GM18951 (cell line): ENCODE measurements around the gene ADGRL3.
"Not testable (repeated sequence)": the region's sequence is repeated elsewhere in the genome, so short reads cannot be mapped to it uniquely, and the experiment has no call there.

Experiments
- POLR2A ChIP-seq: IDR thresholded peaks from 4 replicates; pipeline ENCODE4 v1.6.1; 2011; ENCODE audit warnings: mild to moderate bottlenecking; ENCODE audit not compliant: insufficient read length, insufficient read depth; ENCODE audit errors: extremely low read depth
- in situ Hi-C: fragments of 300-500 bp; cut with MboI; formaldehyde crosslinking; loops from one replicate; pipeline ENCODE4 v1.12.0; 2022; ENCODE audit warnings: low sequenced_read_pairs, mixed read lengths, inconsistent platforms; ENCODE audit not compliant: unreplicated experiment

Gene ADGRL3

DNA sequence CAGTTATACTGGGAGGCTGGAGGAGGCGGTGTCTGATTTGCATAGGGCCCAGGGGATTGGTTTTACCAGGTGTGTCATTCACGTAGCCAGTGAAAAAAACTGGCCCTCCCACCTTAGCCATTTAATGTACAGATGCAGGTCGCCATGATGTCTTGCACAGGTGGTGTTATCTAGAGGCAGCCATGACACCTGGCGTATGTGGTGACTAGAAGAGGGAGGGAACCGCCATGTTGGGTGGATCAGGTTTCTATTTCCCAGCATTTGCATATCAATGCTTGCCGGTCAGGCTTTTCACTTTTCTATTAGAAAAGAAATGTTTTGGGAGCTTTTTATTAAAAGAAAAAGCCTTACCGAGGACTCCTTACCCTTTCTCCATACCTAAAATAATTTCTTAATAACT lies 523.4 kb downstream of the ADGRL3 start:
- no peak for TF ChIP-seq POLR2A
- in situ Hi-C loops = no loop called here

DNA sequence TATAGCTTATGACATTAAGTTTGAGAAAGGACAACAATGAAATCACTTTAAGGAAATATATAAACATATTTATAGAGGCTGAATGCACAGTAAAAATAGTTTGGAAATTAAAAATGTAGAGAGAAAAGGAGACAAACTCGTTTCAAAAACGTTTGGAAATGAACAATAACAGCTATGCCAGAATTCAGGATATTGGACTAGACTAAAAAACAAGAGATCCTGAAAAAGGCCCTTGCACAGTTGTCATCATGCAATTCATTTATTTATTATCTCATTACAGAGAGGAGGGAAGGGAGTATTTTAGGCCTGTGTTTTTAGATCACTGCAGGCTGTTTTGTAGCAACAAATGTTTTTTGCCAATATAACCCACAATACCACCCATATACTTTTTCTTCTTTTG lies 527.2 kb downstream of the ADGRL3 start:
- in situ Hi-C loops = no loop called here
- TF ChIP-seq POLR2A = no peak

DNA sequence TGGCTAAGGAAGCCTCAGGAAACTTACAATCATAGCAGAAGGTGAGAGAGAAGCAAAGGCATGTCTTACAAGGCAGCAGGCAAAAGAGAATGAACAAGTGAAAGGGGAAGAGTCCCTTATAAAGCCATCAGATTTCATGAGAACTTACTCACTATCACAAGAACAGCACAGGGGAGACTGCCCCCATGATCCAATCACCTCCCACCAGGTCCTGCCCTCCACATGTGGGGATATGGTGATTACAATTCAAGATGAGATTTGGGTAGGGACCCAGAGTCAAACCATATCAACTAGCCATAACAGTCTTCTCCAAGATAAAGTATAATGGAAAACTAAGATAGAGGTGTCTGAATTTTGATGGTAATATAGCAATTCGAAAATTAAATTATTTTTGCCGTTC lies 534.3 kb downstream of the ADGRL3 start:
- in situ Hi-C loops = no loop called here
- no peak for TF ChIP-seq POLR2A

DNA sequence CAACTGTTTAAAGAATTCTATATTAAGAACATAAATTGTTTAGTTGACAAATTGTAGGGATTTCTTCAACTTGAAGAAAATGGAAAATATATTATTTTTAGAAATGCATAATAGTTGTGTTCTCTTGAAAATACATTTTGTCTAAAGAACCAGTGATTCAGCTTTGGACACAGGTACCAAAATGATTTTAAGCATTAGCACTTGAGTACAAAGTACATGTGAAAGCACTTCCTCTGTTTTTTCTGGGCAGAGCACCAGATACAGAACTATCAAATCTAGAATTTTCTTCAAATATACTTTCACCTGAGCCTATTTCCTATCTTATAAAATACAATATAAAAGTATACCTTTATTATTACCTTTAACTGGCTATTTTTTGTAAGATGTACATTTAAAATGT lies 539.8 kb downstream of the ADGRL3 start:
- TF ChIP-seq POLR2A = no peak
- in situ Hi-C loops = no loop called here

DNA sequence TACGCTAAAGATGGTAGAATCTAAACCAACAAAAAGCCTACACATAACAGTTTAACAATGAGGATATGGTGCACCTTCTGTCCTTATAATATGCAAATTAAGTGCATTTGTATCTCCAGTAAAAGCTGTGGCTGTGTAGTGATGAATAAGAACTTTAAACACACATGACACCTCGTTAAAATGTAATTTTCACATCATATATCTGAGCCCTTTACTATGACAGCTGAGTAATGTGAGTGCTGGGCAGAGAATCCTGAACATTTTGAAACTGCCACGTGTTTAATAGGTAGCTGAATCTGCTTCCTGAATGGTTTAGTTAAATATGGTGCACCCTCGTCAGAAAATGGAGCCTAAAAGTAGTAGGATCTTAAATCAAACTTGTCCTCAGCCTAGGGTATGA lies 540.8 kb downstream of the ADGRL3 start:
- in situ Hi-C loops = no loop called here
- TF ChIP-seq POLR2A = no peak

DNA sequence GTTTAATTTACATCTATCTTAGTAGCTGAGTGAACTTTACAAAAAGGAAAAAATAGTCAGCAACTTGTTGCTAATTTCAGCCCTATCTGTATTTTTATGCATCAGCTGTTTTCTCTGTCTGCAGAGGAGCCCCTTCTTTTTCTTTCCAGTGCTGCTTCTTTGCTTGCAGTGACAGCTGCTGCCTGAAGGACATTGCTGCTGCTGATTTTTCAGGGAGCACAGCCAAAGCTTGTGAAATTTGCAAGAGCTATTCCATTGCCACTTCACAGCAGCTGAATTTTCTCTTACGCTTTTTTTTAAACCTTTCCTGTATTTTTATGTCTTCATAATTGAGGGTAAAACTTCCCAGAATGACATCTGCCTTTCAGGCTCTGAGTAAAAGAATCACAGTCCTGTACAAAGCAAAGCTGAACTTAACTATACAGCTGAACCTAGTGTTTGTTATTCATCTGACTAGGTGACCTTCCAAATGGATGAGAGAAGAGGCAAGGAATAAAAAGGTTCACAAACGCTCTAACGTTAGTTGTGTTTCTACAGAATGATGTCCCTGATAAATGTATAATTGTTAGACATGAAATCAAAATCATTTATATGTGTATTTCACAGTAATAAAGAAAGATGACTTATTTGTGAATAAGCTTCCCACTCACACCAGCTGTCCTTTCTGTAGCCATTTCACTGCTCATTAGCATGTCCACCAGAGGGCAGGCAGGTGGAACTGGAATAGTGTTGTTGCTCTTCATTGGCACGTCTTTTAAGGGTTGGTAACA lies 541.4 kb downstream of the ADGRL3 start:
- in situ Hi-C loops = no loop called here
- TF ChIP-seq POLR2A = no peak

DNA sequence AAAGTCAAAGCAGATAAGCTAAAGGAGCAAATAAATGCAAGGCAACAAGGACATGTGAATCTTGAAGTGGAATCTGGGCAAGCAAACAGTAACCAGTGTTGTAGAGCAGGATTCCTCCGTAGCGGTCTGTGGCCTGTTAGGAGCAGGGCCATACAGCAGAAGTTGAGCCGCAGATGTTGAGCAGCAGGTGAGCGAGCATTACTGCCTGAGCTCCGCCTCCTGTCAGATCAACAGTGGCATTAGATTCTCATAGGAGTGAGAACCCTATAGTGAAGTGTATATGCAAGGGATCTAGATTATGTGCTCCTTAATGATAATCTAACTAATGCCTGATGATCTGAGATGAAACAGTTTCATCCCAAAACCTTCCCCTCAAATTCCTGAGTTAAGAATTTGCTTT lies 550.7 kb downstream of the ADGRL3 start:
- in situ Hi-C loops = no loop called here
- TF ChIP-seq POLR2A = no peak

DNA sequence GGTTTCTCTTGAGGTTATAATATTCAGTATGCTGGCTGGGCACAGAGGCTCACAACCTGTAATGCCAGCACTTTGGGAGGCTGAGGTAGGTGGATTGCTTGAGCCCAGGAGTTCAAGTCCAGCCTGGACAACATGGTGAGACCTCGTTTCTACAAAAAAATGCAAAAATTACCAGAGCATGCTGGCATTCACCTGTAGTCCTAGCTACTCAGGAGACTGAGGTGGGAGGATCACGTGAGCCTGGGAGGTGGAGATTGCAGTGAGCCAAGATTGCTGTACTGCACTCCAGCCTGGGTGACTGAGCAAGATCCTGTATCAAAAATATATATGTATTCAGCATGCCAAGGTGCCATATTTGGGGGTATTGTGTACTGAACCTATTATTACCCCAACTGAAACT lies 552.5 kb downstream of the ADGRL3 start:
- in situ Hi-C loops = no loop called here

DNA sequence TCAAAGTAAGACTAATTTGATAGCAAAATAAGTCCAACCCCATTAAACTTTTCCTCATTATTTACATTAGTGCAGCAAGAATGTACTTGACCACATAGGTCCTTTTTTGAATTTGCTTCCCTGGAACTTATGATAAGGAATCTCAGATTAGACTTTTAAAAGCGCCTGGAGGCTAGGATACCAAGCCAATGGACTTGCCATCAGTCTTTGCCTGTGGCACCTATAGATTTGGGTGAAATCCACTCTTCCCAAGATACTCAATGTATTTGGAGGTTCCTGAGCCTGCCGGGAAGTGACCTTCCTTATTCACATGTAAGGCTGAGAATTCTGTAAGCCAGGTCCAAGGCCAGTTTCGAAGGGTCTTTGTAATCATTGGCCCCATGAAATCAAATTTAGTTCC lies 553.6 kb downstream of the ADGRL3 start:
- in situ Hi-C loops = no loop called here

More for the DNA sequence above, 552.5 kb downstream of the ADGRL3 start:
- no peak for TF ChIP-seq POLR2A

DNA sequence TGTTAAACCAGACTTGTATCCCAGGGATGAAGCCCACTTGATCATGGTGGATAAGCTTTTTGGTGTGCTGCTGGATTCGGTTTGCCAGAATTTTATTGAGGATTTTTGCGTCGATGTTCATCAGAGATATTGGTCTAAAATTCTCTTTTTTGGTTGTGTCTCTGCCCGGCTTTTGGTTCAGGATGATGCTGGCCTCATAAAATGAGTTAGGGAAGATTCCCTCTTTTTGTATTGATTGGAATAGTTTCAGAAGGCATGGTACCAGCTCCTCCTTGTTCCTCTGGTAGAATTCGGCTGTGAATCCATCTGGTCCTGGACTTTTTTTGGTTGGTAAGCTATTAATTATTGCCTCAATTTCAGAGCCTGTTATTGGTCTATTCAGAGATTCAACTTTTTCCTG lies 556.8 kb downstream of the ADGRL3 start:
- in situ Hi-C loops = not testable (repeated sequence)

More for the DNA sequence above, 553.6 kb downstream of the ADGRL3 start:
- no peak for TF ChIP-seq POLR2A

DNA sequence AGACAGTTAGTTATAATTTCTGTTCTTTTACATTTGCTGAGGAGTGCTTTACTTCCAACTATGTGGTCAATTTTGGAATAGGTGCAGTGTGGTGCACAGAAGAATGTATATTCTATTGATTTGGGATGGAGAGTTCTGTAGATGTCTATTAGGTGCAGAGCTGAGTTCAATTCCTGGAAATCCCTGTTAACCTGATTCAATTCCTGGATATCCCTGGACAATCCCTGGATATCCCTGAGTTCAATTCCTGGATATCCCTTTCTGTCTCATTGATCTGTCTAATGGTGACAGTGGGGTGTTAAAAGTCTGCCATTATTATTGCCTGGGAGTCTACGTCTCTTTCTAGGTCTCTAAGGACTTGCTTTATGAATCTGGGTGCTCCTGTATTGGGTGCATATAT lies 557.9 kb downstream of the ADGRL3 start:
- in situ Hi-C loops = not testable (repeated sequence)

DNA sequence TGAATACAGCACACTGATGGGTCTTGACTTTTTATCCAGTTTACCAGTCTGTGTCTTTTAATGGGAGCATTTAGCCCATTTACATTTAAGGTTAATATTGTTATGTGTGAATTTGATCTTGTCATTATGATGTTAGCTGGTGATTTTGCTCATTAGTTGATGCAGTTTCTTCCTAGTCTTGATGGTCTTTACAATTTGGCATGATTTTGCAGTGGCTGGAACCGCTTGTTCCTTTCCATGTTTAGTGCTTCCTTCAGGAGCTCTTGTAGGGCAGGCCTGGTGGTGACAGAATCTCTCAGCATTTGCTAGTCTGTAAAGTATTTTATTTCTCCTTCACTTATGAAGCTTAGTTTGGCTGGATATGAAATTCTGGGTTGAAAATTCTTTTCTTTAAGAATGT lies 558.5 kb downstream of the ADGRL3 start:
- in situ Hi-C loops = not testable (repeated sequence)

DNA sequence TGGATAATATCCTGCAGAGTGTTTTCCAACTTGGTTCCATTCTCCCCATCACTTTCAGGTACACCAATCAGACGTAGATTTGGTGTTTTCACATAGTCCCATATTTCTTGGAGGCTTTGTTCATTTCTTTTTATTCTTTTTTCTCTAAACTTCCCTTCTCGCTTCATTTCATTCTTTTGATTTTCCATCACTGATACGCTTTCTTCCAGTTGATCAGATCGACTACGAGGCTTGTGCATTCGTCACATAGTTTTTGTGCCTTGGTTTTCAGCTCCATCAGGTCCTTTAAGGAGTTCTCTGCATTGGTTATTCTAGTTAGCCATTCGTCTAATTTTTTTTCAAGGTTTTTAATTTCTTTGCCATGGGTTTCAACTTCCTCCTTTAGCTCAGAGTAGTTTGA lies 559.1 kb downstream of the ADGRL3 start:
- in situ Hi-C loops = not testable (repeated sequence)

DNA sequence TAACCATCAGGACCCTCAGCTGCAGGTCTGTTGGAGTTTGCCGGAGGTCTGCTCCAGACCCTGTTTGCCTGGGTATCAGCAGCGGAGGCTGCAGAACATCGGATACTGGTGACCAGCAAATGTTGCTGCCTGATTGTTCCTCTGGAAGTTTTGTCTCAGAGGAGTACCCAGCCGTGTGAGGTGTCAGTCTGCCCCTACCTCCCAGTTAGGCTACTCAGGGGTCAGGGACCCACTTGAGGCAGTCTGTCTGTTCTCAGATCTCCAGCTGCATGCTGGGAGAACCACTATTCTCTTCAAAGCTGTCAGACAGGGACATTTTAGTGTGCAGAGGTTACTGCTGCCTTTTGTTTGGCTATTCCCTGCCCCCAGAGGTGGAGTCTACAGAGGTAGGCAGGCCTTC lies 559.8 kb downstream of the ADGRL3 start:
- in situ Hi-C loops = not testable (repeated sequence)

DNA sequence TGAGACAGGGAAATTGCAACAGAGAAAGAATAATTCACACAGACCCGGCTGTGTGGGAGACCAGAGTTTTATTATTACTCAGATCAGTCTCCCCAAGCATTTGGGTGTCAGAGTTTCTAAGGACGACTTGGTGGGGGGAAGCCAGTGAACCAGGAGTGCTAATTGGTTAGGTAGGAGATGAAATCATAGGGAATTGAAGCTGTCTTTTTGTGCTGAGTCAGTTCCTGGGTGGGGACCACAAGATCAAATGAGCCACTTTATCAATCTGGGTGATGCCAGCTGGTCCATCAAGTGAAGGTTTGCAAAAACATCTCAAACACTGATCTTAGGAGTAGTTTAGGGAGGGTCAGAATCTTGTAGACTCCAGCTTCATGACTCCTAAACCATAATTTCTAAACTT lies 560.7 kb downstream of the ADGRL3 start:
- in situ Hi-C loops = no loop called here
- TF ChIP-seq POLR2A = no peak
